ENCODE data around the gene CAMTA1.

Gene CAMTA1

GRCh38 chr1:7177438-7178146 is 392.3 kb downstream of the CAMTA1 start:
- DNase-seq = no peak

- no peak for DNase-seq
Observed at GRCh38 chr1:7178336-7178735, 393.1 kb downstream of the CAMTA1 start.

GRCh38 chr1:7178741-7179140 is 393.5 kb downstream of the CAMTA1 start:
- no peak for DNase-seq

GRCh38 chr1:7185721-7186120 is 400.5 kb downstream of the CAMTA1 start:
- no peak for DNase-seq

- DNase-seq = no peak
Observed at GRCh38 chr1:7186382-7187111, 401.3 kb downstream of the CAMTA1 start.

- no peak for DNase-seq
Observed at GRCh38 chr1:7187112-7187493, 401.8 kb downstream of the CAMTA1 start.

- no peak for DNase-seq
Observed at GRCh38 chr1:7190261-7190660, 405.0 kb downstream of the CAMTA1 start.

GRCh38 chr1:7192453-7192852 is 407.2 kb downstream of the CAMTA1 start:
- no peak for DNase-seq

- DNase-seq = no peak
Observed at GRCh38 chr1:7196036-7196911, 411.0 kb downstream of the CAMTA1 start.

- DNase-seq = no peak
Observed at GRCh38 chr1:7198664-7199063, 413.4 kb downstream of the CAMTA1 start.

- DNase-seq = no peak
Observed at GRCh38 chr1:7199077-7199779, 414.0 kb downstream of the CAMTA1 start.

- DNase-seq = peak; percentile 20
Observed at GRCh38 chr1:7207875-7208646, 422.8 kb downstream of the CAMTA1 start.

- DNase-seq = no peak
Observed at GRCh38 chr1:7208647-7209180, 423.5 kb downstream of the CAMTA1 start.

GRCh38 chr1:7209336-7209735 is 424.1 kb downstream of the CAMTA1 start:
- peak; percentile 29 for DNase-seq

- peak; percentile 14 for DNase-seq
Observed at GRCh38 chr1:7218210-7218832, 433.1 kb downstream of the CAMTA1 start.

GRCh38 chr1:7219031-7219430 is 433.8 kb downstream of the CAMTA1 start:
- no peak for DNase-seq

GRCh38 chr1:7220007-7220406 is 434.8 kb downstream of the CAMTA1 start:
- no peak for DNase-seq

GRCh38 chr1:7220712-7221252 is 435.5 kb downstream of the CAMTA1 start:
- no peak for DNase-seq

GRCh38 chr1:7221826-7222694 is 436.8 kb downstream of the CAMTA1 start:
- no peak for DNase-seq

GRCh38 chr1:7222695-7223015 is 437.4 kb downstream of the CAMTA1 start:
- DNase-seq = no peak

All from NCI-H446 treated with DMSO at 0.1 percent for 48 hours (cell line).